ENCODE measurements around the gene PPIL1. TPM values are rescaled to one million over a fixed set of nuclear protein-coding genes. Genes with fewer than 3 reads are reported as not detected.

The PPIL1 gene
- total and polyA plus RNA-seq, 2 of the 8 experiments (the other 6 are each of a cell fraction or from before 2014, with no cell fraction given), result 83.7 to 86.5 TPM

GRCh38 chr6:36829919-36830544 is 44.6 kb downstream of the PPIL1 start (continued):
- TF ChIP-seq, protein P1, sequence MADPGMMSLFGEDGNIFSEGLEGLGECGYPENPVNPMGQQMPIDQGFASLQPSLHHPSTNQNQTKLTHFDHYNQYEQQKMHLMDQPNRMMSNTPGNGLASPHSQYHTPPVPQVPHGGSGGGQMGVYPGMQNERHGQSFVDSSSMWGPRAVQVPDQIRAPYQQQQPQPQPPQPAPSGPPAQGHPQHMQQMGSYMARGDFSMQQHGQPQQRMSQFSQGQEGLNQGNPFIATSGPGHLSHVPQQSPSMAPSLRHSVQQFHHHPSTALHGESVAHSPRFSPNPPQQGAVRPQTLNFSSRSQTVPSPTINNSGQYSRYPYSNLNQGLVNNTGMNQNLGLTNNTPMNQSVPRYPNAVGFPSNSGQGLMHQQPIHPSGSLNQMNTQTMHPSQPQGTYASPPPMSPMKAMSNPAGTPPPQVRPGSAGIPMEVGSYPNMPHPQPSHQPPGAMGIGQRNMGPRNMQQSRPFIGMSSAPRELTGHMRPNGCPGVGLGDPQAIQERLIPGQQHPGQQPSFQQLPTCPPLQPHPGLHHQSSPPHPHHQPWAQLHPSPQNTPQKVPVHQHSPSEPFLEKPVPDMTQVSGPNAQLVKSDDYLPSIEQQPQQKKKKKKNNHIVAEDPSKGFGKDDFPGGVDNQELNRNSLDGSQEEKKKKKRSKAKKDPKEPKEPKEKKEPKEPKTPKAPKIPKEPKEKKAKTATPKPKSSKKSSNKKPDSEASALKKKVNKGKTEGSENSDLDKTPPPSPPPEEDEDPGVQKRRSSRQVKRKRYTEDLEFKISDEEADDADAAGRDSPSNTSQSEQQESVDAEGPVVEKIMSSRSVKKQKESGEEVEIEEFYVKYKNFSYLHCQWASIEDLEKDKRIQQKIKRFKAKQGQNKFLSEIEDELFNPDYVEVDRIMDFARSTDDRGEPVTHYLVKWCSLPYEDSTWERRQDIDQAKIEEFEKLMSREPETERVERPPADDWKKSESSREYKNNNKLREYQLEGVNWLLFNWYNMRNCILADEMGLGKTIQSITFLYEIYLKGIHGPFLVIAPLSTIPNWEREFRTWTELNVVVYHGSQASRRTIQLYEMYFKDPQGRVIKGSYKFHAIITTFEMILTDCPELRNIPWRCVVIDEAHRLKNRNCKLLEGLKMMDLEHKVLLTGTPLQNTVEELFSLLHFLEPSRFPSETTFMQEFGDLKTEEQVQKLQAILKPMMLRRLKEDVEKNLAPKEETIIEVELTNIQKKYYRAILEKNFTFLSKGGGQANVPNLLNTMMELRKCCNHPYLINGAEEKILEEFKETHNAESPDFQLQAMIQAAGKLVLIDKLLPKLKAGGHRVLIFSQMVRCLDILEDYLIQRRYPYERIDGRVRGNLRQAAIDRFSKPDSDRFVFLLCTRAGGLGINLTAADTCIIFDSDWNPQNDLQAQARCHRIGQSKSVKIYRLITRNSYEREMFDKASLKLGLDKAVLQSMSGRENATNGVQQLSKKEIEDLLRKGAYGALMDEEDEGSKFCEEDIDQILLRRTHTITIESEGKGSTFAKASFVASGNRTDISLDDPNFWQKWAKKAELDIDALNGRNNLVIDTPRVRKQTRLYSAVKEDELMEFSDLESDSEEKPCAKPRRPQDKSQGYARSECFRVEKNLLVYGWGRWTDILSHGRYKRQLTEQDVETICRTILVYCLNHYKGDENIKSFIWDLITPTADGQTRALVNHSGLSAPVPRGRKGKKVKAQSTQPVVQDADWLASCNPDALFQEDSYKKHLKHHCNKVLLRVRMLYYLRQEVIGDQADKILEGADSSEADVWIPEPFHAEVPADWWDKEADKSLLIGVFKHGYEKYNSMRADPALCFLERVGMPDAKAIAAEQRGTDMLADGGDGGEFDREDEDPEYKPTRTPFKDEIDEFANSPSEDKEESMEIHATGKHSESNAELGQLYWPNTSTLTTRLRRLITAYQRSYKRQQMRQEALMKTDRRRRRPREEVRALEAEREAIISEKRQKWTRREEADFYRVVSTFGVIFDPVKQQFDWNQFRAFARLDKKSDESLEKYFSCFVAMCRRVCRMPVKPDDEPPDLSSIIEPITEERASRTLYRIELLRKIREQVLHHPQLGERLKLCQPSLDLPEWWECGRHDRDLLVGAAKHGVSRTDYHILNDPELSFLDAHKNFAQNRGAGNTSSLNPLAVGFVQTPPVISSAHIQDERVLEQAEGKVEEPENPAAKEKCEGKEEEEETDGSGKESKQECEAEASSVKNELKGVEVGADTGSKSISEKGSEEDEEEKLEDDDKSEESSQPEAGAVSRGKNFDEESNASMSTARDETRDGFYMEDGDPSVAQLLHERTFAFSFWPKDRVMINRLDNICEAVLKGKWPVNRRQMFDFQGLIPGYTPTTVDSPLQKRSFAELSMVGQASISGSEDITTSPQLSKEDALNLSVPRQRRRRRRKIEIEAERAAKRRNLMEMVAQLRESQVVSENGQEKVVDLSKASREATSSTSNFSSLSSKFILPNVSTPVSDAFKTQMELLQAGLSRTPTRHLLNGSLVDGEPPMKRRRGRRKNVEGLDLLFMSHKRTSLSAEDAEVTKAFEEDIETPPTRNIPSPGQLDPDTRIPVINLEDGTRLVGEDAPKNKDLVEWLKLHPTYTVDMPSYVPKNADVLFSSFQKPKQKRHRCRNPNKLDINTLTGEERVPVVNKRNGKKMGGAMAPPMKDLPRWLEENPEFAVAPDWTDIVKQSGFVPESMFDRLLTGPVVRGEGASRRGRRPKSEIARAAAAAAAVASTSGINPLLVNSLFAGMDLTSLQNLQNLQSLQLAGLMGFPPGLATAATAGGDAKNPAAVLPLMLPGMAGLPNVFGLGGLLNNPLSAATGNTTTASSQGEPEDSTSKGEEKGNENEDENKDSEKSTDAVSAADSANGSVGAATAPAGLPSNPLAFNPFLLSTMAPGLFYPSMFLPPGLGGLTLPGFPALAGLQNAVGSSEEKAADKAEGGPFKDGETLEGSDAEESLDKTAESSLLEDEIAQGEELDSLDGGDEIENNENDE (IDR thresholded peaks at IDR 0.05; ENCODE audit: insufficient replicate concordance, low read length), result no peak
- no peak for TF ChIP-seq GTF2F1 (IDR thresholded peaks at IDR 0.05; ENCODE audit: borderline replicate concordance, low read depth, low read length)
- no peak for TF ChIP-seq EP300 (IDR thresholded peaks at IDR 0.05; ENCODE audit: borderline replicate concordance in 1 of 2, low read depth in 2 of 2, low read length in 2 of 2)
- no peak for TF ChIP-seq NANOG (IDR thresholded peaks at IDR 0.05; ENCODE audit: insufficient read depth, low read depth, low read length, poor library complexity, severe bottlenecking)
- TF ChIP-seq RFX5 (IDR thresholded peaks at IDR 0.05; ENCODE audit: borderline replicate concordance, low read depth, low read length), result no peak
- no peak for TF ChIP-seq POU5F1 (IDR thresholded peaks at IDR 0.05; ENCODE audit: low read depth, low read length)
- no peak for TF ChIP-seq ATF3 (IDR thresholded peaks at IDR 0.05; ENCODE audit: insufficient read depth, low read depth, low read length)
- no peak for TF ChIP-seq SIRT6 (IDR thresholded peaks at IDR 0.05; ENCODE audit: low read length)
- TF ChIP-seq SP1 (IDR thresholded peaks at IDR 0.05; ENCODE audit: low read depth, low read length), result no peak
- no peak for TF ChIP-seq PHF8 (conservative IDR thresholded peaks at IDR 0.05; ENCODE audit: low read depth, low read length)
